HG02852 (cell line): ENCODE results near the gene SPTBN4.
"Not testable (repeated sequence)": the region's sequence is repeated elsewhere in the genome, so short reads cannot be mapped to it uniquely, and the experiment has no call there.

ENCODE experiments used
- ATAC-seq: cut with Tn5 transposase; IDR thresholded peaks from one replicate; pipeline ENCODE4 v1.9.1; 2021; ENCODE audit warnings: mild to moderate bottlenecking, moderate library complexity; ENCODE audit not compliant: unreplicated experiment

SPTBN4 gene

GRCh38 chr19:40583283-40583682, 116.5 kb downstream of the SPTBN4 start:
- no peak for ATAC-seq

- ATAC-seq: no peak
Measured at GRCh38 chr19:40584007-40584406, 117.2 kb downstream of the SPTBN4 start.

DNA sequence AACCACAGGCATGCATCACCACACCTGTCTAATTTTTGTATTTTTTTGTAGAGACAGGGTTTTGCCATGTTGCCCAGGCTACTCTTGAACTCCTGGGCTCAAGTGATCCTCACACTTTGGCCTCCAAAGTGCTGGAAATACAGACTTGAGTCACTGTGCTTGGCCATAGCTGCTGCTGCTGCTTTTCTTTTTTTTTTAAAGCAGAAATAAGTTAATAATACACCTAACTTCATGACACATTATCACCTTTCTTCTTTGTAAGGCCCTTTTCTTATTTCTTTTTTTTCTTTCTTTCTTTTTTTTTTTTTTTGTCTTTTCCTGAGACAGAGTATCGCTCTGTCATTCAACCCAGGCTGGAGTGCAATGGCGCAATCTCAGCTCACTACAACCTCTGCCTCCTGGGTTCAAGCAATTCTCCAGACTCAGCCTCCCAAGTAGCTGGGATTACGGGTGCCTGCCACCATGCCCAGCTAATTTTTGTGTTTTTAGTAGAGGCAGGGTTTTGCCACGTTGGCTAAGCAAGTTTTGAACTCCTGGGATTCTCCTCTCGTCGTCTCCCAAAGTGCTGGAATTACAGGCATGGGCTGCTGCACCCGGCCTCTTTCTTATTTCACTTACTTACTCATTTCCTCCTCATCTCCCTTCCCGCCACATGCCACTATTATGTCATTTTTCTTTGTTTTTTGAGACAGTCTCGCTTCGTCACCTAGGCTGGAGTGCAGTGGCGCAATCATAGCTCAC, 118.6 kb downstream of the SPTBN4 start:
- ATAC-seq: no peak

- no peak for ATAC-seq
Measured at GRCh38 chr19:40585982-40586422, 119.2 kb downstream of the SPTBN4 start.

GRCh38 chr19:40586611-40587010, 119.8 kb downstream of the SPTBN4 start:
- no peak for ATAC-seq

GRCh38 chr19:40588110-40588854, 121.5 kb downstream of the SPTBN4 start:
- no peak for ATAC-seq

- ATAC-seq: no peak
Measured at GRCh38 chr19:40588926-40589569, 122.2 kb downstream of the SPTBN4 start.

- no peak for ATAC-seq
Measured at GRCh38 chr19:40589591-40590429, 123.0 kb downstream of the SPTBN4 start.

GRCh38 chr19:40590464-40591265, 123.9 kb downstream of the SPTBN4 start:
- ATAC-seq: no peak

DNA sequence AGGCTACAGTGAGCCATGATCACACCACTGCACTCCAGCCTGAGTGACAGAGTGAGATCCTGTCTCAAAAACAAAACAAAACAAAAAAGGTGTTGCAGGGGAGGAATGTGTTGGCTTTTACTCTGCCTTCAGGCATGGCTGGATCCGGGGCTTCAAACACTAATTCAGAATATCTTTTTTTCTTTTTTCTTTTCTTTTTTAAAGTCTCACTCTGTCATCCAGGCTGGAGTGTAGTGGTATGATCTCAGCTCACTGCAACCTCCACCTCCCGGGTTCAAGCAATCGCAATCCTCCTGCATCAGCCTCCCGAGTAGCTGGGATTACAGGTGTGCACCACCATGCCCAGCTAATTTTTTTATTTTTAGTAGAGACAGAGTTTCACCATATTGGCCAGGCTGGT, 124.9 kb downstream of the SPTBN4 start:
- ATAC-seq: not testable (repeated sequence)

DNA sequence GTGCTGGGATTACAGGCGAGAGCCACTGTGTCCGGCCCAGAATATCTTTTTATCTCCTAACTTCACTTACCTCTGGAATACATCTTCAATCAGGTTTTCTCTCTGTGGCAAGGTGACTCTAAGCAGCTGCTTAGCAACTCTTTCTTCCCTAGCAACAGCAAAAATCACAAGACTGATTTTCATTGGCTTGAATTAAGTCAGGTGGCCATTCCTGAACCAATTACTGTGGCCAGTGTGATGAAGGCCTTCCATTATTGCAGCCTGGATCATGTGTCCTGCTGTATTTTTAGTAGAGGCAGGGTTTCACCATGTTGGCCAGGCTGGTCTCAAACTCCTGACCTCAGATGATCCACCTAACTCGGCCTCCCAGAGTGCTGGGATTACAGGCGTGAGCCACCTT, 125.4 kb downstream of the SPTBN4 start:
- ATAC-seq: no peak

DNA sequence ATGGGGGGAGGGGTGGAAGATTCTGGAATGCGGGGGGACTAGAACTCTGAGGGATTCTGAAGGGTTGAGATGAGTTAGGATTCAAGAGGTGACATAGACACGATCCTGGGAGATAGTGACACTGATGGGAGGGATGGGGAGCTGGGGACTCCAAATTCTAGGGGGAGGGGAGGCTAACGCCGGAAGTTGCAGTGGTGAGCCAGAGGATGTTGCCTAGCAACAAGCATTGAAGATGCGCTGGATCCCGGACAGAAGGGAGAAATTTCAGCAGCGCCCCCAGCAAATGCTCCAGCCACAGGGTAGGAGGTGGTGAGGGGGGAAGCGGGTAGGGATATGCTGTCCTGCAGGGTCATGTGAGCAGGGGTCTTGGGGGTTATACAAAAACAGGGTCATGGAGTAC, 127.5 kb downstream of the SPTBN4 start:
- no peak for ATAC-seq

DNA sequence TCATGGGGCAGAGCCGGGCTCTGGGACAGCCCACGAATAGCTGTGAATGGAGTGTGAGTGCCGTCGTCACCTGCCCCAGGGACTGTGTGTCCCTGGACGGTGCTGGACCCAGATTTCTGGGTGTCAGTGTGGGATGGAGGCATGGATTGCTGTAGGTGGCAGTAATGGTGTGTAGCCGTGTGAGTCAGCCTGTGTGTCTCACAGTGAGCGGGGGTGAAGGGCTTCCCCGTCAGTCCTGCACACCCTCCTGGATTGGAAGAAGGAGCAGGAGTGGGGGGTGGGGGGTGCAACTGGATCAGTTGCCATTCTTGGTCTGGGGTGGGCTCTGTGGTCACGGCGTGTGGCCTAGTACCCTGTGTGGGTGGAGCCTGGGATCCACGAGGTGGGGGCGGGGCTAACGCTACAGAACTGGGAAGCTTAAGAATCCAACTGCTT, 127.9 kb downstream of the SPTBN4 start:
- ATAC-seq: no peak

GRCh38 chr19:40596608-40597328, 130.0 kb downstream of the SPTBN4 start:
- ATAC-seq: no peak

GRCh38 chr19:40597329-40597838, 130.6 kb downstream of the SPTBN4 start:
- no peak for ATAC-seq

- ATAC-seq: no peak
Measured at GRCh38 chr19:40598121-40598917, 131.5 kb downstream of the SPTBN4 start.

- no peak for ATAC-seq
Measured at GRCh38 chr19:40598918-40599307, 132.1 kb downstream of the SPTBN4 start.

DNA sequence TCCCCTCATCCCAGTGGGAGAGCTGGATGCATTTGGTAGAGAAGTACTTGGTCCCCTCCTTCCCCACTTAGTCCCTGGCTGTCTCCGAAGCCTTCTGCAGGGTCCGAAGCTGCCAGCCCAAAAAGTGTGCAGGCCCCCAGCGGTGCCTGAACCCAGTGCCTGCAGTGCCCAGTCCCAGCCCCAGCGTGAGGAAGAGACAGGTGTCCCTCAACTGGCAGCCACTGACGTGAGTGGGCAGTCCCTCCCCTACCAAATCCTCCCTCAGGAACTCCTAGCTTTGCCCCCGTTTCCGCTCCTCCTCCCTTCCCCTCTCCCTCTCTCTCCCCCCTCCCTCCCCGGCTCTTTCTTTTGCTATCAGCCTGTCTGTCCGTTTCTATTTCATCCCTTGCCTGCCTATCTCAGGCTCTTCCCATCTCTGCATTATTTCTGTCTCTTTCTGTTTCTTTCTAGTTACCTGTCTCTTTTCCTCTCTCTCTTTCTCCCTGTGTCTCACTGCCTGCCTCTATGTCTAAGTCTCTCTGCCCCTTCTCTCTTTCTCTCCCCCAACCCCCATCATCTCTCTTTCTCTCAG, 132.6 kb downstream of the SPTBN4 start:
- no peak for ATAC-seq
